ENCODE data around the gene MBNL1.
"Not testable (repeated sequence)": the region's sequence is repeated elsewhere in the genome, so short reads cannot be mapped to it uniquely, and the experiment has no call there.

DNA sequence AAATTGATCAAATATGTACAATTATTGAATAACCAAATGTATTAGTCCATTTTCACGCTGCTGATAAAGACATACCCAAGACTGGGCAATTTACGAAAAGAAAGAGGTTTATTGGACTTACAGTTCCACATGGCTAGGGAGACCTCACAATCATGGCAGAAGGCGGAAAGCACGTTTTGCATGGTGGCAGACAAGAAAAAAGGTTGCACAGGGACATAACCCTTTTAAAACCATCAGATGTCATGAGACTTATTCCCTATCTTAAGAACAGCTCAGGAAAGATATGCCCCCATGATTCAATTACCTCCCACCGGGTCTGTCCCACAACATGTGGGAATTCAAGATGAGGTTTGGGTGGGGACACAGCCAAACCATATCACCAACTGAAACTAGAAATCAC lies 171.5 kb downstream of the MBNL1 start:
- TF ChIP-seq, protein P1, sequence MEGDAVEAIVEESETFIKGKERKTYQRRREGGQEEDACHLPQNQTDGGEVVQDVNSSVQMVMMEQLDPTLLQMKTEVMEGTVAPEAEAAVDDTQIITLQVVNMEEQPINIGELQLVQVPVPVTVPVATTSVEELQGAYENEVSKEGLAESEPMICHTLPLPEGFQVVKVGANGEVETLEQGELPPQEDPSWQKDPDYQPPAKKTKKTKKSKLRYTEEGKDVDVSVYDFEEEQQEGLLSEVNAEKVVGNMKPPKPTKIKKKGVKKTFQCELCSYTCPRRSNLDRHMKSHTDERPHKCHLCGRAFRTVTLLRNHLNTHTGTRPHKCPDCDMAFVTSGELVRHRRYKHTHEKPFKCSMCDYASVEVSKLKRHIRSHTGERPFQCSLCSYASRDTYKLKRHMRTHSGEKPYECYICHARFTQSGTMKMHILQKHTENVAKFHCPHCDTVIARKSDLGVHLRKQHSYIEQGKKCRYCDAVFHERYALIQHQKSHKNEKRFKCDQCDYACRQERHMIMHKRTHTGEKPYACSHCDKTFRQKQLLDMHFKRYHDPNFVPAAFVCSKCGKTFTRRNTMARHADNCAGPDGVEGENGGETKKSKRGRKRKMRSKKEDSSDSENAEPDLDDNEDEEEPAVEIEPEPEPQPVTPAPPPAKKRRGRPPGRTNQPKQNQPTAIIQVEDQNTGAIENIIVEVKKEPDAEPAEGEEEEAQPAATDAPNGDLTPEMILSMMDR (IDR thresholded peaks at IDR 0.05) = not testable (repeated sequence)
- not testable (repeated sequence) for TF ChIP-seq POLR2A (IDR thresholded peaks at IDR 0.05)
